Ishikawa (cell line): Measurements from ENCODE around the gene EFHB.

ENCODE experiments used
- CEBPB ChIP-seq: IDR thresholded peaks from 2 replicates; pipeline ENCODE4 v1.6.1; 2012
- CREB1 ChIP-seq: IDR thresholded peaks from 2 replicates; pipeline ENCODE4 v1.6.1; 2012; ENCODE audit warnings: low read depth
- EGR1 ChIP-seq: IDR thresholded peaks from 2 replicates; pipeline ENCODE4 v1.6.1; 2012
- EP300 ChIP-seq: IDR thresholded peaks from 2 replicates; pipeline ENCODE4 v1.6.1; 2012; ENCODE audit warnings: borderline replicate concordance
- FOXM1 ChIP-seq: IDR thresholded peaks from 2 replicates; pipeline ENCODE4 v1.6.1; 2012; ENCODE audit warnings: low read depth, borderline replicate concordance
- MAX ChIP-seq: IDR thresholded peaks from 2 replicates; pipeline ENCODE4 v1.6.1; 2012
- NFIC ChIP-seq: IDR thresholded peaks from 2 replicates; pipeline ENCODE4 v1.6.1; 2012
- RAD21 ChIP-seq: IDR thresholded peaks from 2 replicates; pipeline ENCODE4 v1.6.1; 2012; ENCODE audit warnings: low read depth
- REST ChIP-seq: IDR thresholded peaks from 2 replicates; pipeline ENCODE4 v1.6.1; 2012; ENCODE audit warnings: low read depth, mild to moderate bottlenecking
- TAF1 ChIP-seq: IDR thresholded peaks from 2 replicates; pipeline ENCODE4 v1.6.1; 2012; ENCODE audit warnings: low read depth, mild to moderate bottlenecking
- TCF12 ChIP-seq: IDR thresholded peaks from 2 replicates; pipeline ENCODE4 v1.6.1; 2012; ENCODE audit warnings: low read depth
- TEAD4 ChIP-seq: IDR thresholded peaks from 2 replicates; pipeline ENCODE4 v1.6.1; 2012
- USF1 ChIP-seq: IDR thresholded peaks from 2 replicates; pipeline ENCODE4 v1.6.1; 2012
- YY1 ChIP-seq: IDR thresholded peaks from 2 replicates; pipeline ENCODE4 v1.6.1; 2012; ENCODE audit warnings: low read depth
- ZBTB7A ChIP-seq: IDR thresholded peaks from 2 replicates; pipeline ENCODE4 v1.6.1; 2012; ENCODE audit warnings: low read depth

Gene EFHB

GRCh38 chr3:19940643-19941042, 6.6 kb upstream of the EFHB start:
- TF ChIP-seq TCF12 (no peak), CREB1 (no peak)

- TF ChIP-seq MAX (no peak), RAD21 (no peak), YY1 (no peak), REST (no peak), CEBPB (no peak), ZBTB7A (no peak), TCF12 (no peak), FOXM1 (no peak), NFIC (no peak), CREB1 (no peak), EP300 (no peak), USF1 (no peak), EGR1 (no peak), TAF1 (no peak), TEAD4 (no peak)
Measured at GRCh38 chr3:19938295-19938627, 4.2 kb upstream of the EFHB start.

- no peak for TF ChIP-seq USF1
- TF ChIP-seq EP300 = no peak
- TF ChIP-seq FOXM1 = no peak
- TF ChIP-seq RAD21 = no peak
- no peak for TF ChIP-seq EGR1
- no peak for TF ChIP-seq MAX
- no peak for TF ChIP-seq TCF12
- no peak for TF ChIP-seq TEAD4
- no peak for TF ChIP-seq ZBTB7A
- no peak for TF ChIP-seq TAF1
- no peak for TF ChIP-seq REST
- no peak for TF ChIP-seq NFIC
- no peak for TF ChIP-seq YY1
- TF ChIP-seq CEBPB = no peak
- no peak for TF ChIP-seq CREB1
Measured at GRCh38 chr3:19937459-19938294, 3.7 kb upstream of the EFHB start.

GRCh38 chr3:19932422-19932821, 1.6 kb downstream of the EFHB start:
- no peak for TF ChIP-seq TAF1
- no peak for TF ChIP-seq RAD21
- no peak for TF ChIP-seq MAX
- no peak for TF ChIP-seq NFIC
- no peak for TF ChIP-seq FOXM1
- TF ChIP-seq CEBPB = no peak
- TF ChIP-seq EP300 = no peak
- TF ChIP-seq TEAD4 = no peak
- TF ChIP-seq USF1 = no peak
- TF ChIP-seq REST = no peak
- TF ChIP-seq YY1 = no peak
- TF ChIP-seq ZBTB7A = no peak
